Nucleus accumbens (tissue), 56 donors: Measurements from ENCODE around the gene HIVEP3.
"Not testable (repeated sequence)": the region's sequence is repeated elsewhere in the genome, so short reads cannot be mapped to it uniquely, and the experiment has no call there.

ENCODE experiments used
- DNase-seq, 56 donors: peaks; one replicate each; lab custom pipeline; 2025; lab: John Stamatoyannopoulos, UW

HIVEP3 gene

DNA sequence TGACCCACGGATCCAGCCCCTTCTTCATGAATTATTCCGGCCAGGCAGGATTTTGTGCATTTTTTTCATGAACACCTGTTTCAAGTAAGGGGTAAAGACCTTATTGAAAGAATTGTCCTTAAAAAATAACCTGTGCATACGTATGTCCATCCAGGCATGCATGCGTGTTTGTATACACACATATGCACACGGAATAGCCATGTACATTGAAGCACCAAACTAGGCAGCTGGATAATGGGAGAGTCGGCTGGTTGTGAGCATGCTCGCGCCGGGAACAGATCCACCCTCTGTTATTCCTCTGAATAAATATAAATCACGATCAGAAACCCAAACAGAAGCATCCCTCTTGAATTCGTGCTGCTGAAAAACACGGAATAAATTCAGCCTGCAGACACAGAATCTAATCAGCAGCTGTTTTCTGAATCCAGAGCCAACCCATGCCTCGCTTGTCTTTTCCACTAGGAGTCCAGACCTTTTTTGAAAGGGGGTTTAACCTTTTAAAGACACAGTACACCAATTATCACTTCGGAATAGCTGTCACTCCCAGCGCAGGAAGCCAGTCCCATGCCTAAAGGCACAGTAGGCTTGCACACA lies at the start of gene HIVEP3:
Gene HIVEP3 (minus strand): TSS at position 473 of the 594 bp plus-strand sequence.
- DNase-seq = peak in 26 of 56 donors; percentile 9 to 62 (median 29)

DNA sequence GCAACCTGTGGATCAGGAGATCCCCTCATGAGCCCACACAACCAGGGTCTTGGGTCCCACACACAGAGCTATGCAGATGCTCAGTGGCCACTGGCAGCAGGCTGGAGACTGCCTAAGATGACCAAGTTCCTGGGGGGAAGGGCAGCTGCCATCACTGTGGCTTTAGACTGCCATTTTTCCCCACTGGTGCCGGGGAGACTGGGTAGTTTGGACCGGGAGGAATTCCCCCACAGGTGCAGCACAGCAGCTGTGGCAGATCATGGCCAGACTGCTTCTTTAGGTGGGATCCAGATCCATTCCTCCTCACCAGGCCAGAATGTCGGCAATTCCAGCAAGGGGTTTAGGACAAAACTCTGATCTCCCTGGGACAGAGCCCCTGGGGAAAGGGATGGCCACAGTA lies 45.7 kb upstream of the HIVEP3 start:
- DNase-seq = no peak

DNA sequence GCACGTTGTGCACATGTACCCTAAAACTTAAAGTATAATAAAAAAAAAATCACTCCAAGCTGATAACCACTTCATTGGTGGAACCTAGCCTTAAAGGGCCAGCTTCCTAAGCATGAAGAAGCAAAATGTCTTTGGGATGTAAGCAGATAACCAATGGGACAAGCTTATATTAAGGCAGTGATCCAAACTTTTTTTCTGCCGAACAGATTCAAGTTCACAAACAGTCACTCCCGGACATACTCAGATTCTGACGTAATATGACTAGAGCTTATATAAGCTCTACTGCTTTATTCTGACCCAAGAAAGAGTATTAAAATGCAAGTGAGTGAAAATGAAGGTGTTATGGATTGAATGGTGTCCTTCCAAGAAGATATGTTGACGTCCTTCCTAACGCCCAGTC lies 44.9 kb upstream of the HIVEP3 start:
- DNase-seq = no peak

DNA sequence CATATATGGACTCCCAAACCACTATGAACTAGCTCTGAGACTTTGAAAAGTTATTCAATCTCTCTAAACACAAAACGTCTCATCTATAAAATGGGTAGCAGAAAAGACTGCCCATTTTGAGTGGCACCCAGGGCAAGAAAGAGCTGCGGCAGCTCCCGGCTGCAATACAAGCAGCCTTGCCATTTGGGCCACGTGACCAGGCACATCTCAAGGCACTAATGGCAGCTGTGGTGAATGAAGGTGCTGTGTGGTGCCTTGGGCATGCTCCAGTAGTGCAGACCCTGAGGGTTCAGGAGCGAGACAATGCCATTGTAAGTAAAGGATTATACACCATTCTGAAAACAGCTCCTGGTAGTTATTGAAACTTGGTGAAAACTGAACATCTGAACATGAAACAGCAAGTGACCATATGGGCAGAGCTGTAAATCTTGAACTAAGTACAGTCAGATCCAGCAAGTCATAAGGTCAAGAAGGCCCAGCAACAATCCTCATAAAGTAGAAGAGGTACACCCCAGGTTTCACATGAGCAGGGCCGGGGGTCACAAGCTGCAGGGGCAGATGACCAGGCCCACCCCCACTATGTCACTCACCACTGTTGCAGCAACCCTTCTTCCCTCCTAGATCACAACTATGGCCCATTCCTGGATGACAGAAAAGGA lies 39.4 kb upstream of the HIVEP3 start:
- no peak for DNase-seq

DNA sequence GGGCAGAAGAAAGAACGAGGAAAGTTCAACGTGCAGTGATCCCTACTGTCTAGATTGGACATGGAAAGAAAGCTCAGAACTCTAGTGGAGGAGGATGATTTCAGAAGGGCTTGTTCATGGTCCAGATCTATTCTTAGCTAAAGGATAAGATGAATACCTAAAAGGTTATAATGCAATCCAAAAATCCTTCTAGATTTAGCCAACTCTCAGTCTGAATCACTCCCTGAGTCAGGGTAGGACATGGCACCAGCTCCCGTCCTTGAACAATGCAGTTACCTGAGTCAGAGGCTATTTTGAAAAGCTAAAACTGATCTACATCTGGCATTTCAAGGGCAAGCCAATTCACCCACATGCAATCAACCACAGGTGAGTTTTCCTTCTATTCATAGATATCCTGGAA lies 38.8 kb upstream of the HIVEP3 start:
- no peak for DNase-seq

DNA sequence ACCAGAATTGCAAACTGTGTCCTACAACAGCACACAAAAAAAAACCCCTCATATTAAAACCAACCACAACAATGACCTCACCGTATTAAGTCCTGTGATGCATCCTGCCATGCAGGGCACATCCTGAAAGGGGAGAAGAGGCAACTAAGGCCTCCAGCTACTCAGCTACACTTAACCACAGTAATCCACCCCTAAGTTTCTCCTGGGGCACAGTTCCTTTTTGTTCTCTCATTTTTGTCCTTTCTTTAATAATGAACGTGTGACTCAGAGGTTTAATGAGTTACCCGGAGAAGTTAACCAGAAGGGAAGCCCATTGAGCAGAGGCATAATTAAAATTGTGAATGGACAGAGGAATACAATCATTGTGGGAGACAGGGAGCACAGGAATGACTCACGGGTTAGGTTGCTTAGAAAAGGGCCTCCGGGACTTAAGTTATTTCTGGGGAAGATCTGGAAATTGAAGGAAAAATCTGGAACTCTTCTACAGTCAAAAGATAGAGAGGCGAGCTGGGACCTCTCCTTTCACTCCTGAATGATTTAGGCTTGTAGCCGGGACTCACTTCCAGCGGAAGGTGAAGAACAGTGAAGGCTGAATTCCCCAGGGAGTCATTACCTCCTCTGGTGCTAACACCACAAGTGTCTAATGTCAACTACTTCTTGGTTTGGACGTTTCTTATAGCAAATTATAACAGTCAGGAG lies 36.9 kb upstream of the HIVEP3 start:
- DNase-seq = no peak

DNA sequence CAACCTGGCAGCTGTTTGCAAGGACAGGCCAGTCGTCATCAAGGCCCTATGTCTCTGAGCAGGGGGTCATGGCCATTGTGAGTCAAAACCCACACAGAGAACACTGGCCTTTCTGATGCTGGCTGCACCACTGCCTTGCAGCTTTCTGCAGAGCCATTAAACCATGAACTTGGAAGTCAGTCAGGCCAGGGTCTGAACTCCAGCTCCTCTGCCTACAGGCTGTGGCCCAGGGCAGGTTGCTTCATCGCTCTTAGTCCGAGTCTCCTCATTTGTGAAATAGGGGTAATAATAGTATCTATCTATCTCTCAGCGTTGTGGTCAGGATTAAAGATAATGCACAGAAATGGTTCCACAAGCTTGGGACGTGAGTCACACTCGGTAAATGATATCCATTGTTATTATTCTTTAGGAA lies 35.8 kb upstream of the HIVEP3 start:
- no peak for DNase-seq

DNA sequence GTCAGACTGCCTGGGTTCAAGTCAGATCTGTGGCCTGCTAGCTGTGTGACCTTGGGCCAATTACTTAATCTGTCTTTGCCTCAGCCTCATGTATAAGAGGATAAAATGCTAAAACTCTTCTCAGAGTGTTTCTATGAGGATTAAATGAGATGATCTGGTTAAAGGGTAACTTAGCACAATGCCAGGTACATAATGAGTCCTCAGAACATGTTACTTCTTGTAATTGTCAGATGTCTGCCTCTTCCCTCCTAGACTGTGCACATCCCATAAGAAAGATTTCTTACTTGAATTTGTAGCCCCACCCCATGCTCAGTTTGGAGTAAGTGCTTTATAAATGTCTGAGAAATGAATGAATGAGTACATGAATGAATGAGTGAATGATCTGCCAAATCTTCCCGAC lies 34.6 kb upstream of the HIVEP3 start:
- no peak for DNase-seq

DNA sequence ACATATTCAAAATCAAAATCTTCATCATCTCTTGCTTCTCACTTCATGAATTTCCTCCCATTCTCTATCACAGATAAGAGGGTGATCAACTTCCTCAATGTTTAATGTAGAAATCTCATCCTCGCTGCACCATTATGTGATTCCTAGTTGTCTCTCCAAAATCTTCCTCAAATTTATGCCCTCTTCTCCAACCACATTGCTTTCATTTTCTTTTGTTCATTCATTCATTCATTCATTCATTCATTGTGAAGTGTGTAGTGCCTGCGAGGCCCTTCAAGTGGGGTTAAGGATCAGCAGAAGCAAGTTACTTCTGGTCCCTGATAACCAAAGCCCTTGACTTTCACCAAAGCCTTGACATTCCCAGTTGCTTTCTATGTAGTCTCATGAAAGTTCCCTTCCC lies 33.5 kb upstream of the HIVEP3 start:
- DNase-seq = no peak

DNA sequence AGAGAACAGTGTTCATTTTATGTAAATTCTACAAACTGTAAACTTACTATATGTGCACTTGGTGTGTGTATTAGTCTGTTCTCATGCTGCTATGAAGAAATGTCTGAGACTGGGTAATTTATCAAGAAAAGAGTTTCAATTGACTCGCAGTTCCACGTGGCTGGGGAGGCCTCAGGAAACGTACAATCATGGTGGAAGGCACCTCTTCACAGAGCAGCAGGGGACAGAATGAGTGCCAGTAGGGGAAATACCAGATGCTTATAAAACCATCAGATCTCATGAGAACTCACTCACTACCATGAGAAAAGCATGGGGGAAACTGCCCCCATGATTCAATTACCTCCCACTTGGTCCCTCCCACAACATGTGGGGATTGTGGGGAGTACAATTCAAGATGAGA lies 32.8 kb upstream of the HIVEP3 start:
- DNase-seq = not testable (repeated sequence)

DNA sequence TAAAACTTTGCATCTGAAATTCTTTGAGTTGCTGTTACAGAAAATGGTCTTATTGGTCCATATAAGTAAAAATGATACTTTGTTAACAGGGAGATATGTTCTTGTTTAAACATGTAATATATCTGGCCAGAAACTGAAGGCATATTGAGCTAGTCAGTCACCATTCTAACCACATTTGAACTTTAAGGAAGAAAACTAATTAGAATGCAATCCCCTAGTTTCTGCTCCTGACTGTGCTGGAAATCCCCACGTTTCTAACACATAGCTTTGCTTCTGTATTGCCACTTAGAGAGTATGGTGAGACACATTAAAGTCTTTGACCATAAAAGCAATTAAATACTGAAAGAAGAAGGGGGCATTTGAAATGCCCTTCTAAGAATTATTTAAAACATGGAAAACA lies 32.1 kb upstream of the HIVEP3 start:
- no peak for DNase-seq

DNA sequence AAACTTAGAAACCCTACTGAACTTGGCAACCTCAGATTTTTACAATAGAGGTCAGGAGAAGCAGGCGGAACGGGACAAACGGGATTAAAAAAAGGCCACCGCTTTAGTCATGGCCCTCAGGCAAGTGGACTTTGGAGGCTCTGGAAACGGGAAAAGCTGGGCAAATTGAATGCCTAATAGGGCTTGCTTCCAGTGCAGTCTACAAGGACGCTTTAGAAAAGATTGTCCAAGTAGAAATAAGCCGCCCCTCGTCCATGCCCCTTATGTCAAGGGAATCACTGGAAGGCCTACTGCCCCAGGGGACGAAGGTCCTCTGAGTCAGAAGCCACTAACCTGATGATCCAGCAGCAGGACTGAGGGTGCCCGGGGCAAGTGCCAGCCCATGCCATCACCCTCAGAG lies 27.2 kb upstream of the HIVEP3 start:
- not testable (repeated sequence) for DNase-seq

DNA sequence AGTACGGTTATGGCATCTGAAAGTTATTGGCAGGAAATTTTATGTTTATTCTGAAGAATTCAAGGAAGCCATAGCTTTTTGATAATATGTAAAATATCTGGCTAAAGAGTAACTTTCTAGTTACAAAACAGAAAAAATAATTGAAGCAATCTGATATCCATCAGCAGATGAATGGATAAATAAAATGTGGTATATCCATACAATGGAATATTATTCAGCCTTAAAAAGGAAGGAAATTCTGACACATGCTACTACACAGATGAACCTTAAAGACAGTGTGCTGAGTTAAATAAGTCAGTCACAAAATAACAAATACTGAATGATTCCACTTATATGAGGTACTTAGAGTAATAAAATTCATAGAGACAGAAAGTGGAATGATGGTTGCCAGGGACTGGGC lies 25.0 kb upstream of the HIVEP3 start:
- DNase-seq = no peak

DNA sequence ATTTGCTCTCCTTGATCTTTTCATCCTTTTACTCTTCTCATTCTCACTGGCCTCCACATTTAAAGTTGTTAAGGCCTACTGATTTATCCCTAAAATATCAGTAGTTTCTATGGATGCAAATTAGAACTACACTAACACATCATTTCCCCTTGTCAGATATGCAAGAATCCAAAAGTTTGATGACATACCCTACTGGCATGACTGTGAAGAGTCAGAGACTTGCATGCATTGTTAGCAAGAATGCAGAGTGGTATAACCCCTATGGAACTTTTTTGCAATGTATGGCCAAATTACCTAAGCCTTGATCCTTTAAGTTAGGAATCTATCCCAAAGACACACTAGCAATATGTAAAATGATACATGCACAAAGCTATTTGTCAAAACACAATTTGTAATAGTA lies 23.6 kb upstream of the HIVEP3 start:
- no peak for DNase-seq

DNA sequence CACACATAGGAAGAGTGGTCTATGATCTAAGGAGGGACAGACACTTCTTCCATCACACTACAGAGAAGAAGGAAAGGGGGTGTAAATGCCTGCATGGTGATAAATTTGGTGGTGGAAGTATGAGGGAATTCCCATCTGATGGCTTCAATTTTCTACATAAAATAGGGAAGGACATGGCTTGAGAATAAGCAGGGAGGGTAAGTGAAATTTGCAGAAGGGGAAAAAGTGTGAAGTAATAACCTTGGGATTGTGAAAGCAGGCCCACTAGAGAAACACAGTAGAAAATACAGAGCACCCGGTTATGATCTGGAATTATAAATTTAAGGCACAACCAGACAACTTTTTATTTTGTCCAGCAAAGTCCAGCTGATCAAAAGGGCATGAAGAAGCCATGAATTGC lies 22.7 kb upstream of the HIVEP3 start:
- no peak for DNase-seq

DNA sequence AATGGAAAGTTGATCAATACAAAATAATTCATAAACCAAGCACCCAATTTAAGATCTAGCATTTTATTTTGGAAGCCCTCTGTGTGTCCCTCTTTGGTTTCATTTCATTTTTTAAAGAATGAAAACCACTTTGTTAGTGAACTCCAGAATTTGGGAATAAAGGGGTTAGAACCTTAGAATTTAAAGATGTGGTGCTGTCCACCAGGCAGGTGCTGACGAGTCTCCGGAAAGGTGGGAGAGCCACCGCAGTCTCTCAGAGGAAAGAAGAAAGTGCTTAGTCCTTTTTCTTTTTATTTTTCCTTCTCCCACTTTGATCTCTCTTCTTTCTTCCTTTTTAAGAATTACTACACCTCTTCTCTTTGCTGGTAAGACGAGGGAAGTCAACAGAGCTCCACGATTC lies 20.5 kb upstream of the HIVEP3 start:
- no peak for DNase-seq

DNA sequence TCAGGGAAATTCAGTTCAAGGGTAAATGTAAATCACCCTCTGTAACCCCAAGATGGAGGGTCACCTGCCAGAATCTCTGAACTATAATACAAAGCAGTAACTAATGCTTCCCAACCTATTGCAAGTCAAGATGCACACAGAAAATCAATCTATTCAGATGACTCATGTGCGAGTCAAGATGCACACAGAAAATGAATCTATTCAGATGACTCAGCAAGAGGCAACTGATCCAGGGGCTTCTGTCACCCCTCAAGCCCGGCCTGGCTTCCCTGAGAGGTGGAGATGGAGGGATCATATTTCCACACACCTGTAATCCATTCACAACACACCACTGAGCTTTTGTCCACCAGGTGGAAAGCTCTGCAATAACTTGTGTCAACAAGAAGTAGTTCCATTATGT lies 17.4 kb upstream of the HIVEP3 start:
- DNase-seq = no peak

DNA sequence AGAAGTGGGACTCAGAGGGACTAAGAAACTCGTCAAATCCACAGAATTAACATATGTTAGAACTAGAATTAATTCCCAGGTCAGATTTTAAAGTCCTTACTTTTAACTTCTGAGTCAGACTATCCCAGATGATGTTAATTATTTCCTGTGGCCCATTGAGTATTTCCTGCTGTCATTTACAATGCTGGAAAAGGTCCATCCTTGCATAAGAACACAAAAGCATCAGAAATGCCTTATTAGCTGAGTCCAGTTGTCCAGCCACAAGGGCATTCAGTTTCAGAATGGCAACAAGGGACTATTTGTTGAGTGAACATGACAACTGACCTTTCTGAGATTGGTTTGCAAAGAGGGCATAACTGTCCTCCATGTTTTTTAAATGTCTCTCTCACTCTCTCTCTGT lies 16.5 kb upstream of the HIVEP3 start:
- no peak for DNase-seq

DNA sequence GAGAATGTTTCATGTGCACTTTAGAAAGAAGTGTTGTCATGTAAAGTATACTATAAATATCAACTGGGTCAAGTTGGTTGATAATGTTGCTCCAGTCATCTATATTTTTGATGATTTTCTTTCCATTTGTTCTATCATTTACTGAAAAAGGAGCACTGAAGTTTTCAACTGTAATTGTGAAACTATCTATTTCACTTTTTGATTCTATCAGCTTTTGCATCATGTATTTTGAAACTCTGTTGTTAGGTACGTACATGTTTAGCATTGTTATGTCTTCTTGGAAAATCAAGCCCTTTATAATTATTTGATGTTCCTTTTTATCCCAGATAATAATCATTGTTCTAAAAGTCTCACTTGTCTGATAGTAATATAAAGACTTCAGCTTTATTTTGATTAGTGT lies 14.4 kb upstream of the HIVEP3 start:
- no peak for DNase-seq

DNA sequence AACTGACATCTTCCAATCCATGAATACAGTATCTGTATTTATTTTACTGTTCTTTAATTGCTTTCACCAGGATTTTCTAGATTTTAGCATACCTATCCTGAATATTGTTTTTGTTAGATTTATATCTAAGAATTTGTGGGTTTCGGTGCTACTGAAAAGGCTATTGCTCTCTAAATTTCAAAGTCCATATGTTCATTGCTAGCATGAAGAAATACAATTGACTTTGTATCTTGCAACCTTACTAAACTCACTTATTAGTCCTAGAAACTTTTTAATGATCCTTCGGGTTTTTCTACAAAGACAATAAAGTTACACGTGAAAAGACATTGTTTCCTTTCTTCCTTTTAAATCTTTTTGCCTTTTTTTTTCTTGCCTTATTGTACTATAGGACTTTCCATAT lies 12.9 kb upstream of the HIVEP3 start:
- no peak for DNase-seq

DNA sequence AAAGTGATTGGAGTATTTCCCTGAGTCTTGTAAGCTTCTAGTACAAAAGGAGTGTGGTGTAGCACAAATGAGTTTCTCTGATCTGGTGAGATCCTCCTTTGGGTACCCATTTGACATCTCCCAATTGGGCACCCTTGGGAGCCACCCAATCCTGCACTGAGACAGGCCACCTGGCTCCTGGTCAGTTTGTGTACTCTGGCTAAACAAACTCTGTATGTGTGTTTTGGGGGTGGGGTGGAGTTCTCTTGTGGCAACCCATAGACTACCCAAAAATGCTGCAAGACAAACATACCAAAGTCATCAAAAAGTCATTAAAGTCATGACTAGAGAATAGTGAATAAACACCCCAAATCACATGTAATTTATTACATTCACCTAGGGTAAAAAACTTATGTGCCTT lies 8.4 kb upstream of the HIVEP3 start:
- no peak for DNase-seq

DNA sequence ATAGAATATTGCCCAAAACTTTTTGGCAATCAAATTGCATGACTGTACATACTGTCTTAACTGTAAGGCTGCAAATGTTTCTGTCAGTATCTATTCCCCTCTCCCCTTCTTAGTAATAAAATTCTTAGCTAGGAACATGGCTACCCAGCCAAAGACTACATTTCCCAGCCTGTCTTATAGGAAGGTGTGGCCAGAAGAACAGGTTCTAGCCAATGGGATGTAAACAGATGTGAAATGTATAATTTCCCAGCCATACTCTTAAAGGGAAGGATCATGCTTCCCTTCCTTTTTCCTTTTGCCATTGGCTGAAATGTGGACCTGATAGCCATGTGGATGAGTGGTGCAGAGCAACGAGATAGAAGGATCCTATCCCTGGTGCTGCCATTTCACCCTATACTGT lies 7.0 kb upstream of the HIVEP3 start:
- no peak for DNase-seq
